ENCODE data around the gene TMEM151B.

- TF ChIP-seq POLR2A (IDR thresholded peaks at IDR 0.05; ENCODE audit: low read length) (no peak), GATA1 (IDR thresholded peaks at IDR 0.05; ENCODE audit: low read depth, low read length) (no peak)
Observed at GRCh38 chr6:44224029-44224964, 46.0 kb upstream of the TMEM151B start.

Measured in erythroblast (primary cell).